Activated CD4-positive, alpha-beta T cell treated with anti-CD3 and anti-CD28 coated beads, Interleukin-2, amount 50 U/mL, for 48 hours (primary cell): ENCODE data around the gene TUBGCP3.

Source experiments
- DNase-seq, 2 experiments: peaks; one replicate each; pipeline ENCODE4 v3.0.0-alpha.2; 2020

TUBGCP3 gene

GRCh38 chr13:112450904-112451240 lies 137.1 kb downstream of the TUBGCP3 start:
- no peak for DNase-seq

GRCh38 chr13:112450118-112450903 lies 137.6 kb downstream of the TUBGCP3 start:
- DNase-seq = no peak

- no peak for DNase-seq
These were observed 138.4 kb downstream of the TUBGCP3 start for GRCh38 chr13:112449545-112449930.

GRCh38 chr13:112448621-112449544 lies 139.1 kb downstream of the TUBGCP3 start:
- no peak for DNase-seq

GRCh38 chr13:112447761-112448603 lies 140.0 kb downstream of the TUBGCP3 start:
- DNase-seq = no peak

- DNase-seq = no peak
These were observed 140.6 kb downstream of the TUBGCP3 start for GRCh38 chr13:112447306-112447705.

GRCh38 chr13:112446867-112447266 lies 141.1 kb downstream of the TUBGCP3 start:
- no peak for DNase-seq

GRCh38 chr13:112446347-112446861 lies 141.5 kb downstream of the TUBGCP3 start:
- DNase-seq = no peak

GRCh38 chr13:112445411-112446271 lies 142.3 kb downstream of the TUBGCP3 start:
- DNase-seq = no peak

- no peak for DNase-seq
These were observed 143.2 kb downstream of the TUBGCP3 start for GRCh38 chr13:112444416-112445399.

- DNase-seq = peak; percentile 66 to 76
These were observed 144.0 kb downstream of the TUBGCP3 start for GRCh38 chr13:112443995-112444311.

GRCh38 chr13:112443191-112443994 lies 144.6 kb downstream of the TUBGCP3 start:
- peak; percentile 7 to 19 for DNase-seq

- DNase-seq = no peak
These were observed 145.4 kb downstream of the TUBGCP3 start for GRCh38 chr13:112442483-112443090.

- no peak for DNase-seq
These were observed 146.1 kb downstream of the TUBGCP3 start for GRCh38 chr13:112441779-112442310.

GRCh38 chr13:112441226-112441625 lies 146.7 kb downstream of the TUBGCP3 start:
- no peak for DNase-seq

GRCh38 chr13:112438515-112438914 lies 149.4 kb downstream of the TUBGCP3 start:
- no peak for DNase-seq

- no peak for DNase-seq
These were observed 149.9 kb downstream of the TUBGCP3 start for GRCh38 chr13:112438094-112438493.

- DNase-seq = no peak
These were observed 152.0 kb downstream of the TUBGCP3 start for GRCh38 chr13:112435973-112436372.
